Measurements from ENCODE around the gene NOXO1. TPM values are rescaled to one million over a fixed set of nuclear protein-coding genes. Genes with fewer than 3 reads are reported as not detected.
A peak's percentile ranks its signal among the peaks of the same experiment; 100 is the strongest.

The NOXO1 gene
- total and polyA plus RNA-seq, 2 donors (not counting 3 experiments of a cell fraction or from before 2014, with no cell fraction given), result 0.37 to 0.60 TPM

GRCh38 chr16:1990101-1990350 is 8.8 kb upstream of the NOXO1 start:
- no peak for FAIRE-seq
- H4K20me1 ChIP-seq (replicated peaks; ENCODE audit: control insufficient read depth, extremely low read depth, insufficient read depth, low read length), result no peaks in the 10 kb centered on the region
- H3K4me2 ChIP-seq (ENCODE audit: insufficient read depth, low read length), result no peak overlapping the region
- peaks cover 23 to 24% of the 10 kb centered on the region in 2 experiments for H3K27me3 ChIP-seq (ENCODE audit: control insufficient read depth in 2 of 2, insufficient read depth in 2 of 2, low read length in 2 of 2)
- dilution Hi-C loops (cut with MboI; ENCODE audit: extremely low pct_ligation_motif_present, low sequenced_read_pairs), result no loop called here
- H3K4me1 ChIP-seq (ENCODE audit: control insufficient read depth, extremely low read depth, insufficient read depth, low read length), result peaks cover 11% of the 10 kb centered on the region
- H3K9me1 ChIP-seq (replicated peaks; ENCODE audit: control insufficient read depth, extremely low read depth, insufficient read depth, low read length), result no peaks in the 10 kb centered on the region
- POLR2A ChIA-PET, result no interaction called here
- BruUV-seq (replicated peaks), result no TSS peak
- H3K9ac ChIP-seq (replicated peaks; ENCODE audit: extremely low read depth, insufficient read depth, low read length), result no peak overlapping the region
- H3K27ac ChIP-seq (ENCODE audit: insufficient read depth, low read depth, low read length), result no peak overlapping the region
- CTCF ChIA-PET, result no interaction called here
- H3K9me3 ChIP-seq (replicated peaks; ENCODE audit: control insufficient read depth, insufficient read depth, low read length), result no peaks in the 10 kb centered on the region
- intact Hi-C loops (cut with micrococcal nuclease), result no loop called here
- peaks cover 0 to 7% of the 10 kb centered on the region in 2 experiments for H3K36me3 ChIP-seq (ENCODE audit: control insufficient read depth in 2 of 2, extremely low read depth in 1 of 2, insufficient read depth in 2 of 2, low read length in 2 of 2)
- H2AFZ ChIP-seq (ENCODE audit: low read depth, low read length), result no peak overlapping the region
- peaks cover 3% of the 10 kb centered on the region for H3K79me2 ChIP-seq (ENCODE audit: control insufficient read depth, insufficient read depth, low read length)
- no peak overlapping the region for H3K4me3 ChIP-seq (replicated peaks in 1 of 3; ENCODE audit: insufficient read depth in 1 of 3, low read depth in 1 of 3, low read length in 3 of 3)
- DNase-seq (ENCODE audit: low read depth, low spot score), result no peak
- no peak for TF ChIP-seq JUN (IDR thresholded peaks at IDR 0.05; ENCODE audit: borderline replicate concordance, insufficient read depth, insufficient read length, low read depth)
- TF ChIP-seq POLR2A (IDR thresholded peaks at IDR 0.05; ENCODE audit: low read depth, low read length), result no peak
- TF ChIP-seq, protein P1, sequence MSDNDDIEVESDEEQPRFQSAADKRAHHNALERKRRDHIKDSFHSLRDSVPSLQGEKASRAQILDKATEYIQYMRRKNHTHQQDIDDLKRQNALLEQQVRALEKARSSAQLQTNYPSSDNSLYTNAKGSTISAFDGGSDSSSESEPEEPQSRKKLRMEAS (IDR thresholded peaks at IDR 0.05; ENCODE audit: insufficient read depth, insufficient read length), result no peak

GRCh38 chr16:1989209-1990100 is 8.2 kb upstream of the NOXO1 start, which contains the start of gene SYNGR3:
Gene SYNGR3, plus strand, starts transcription at chr16:1989970. Its CDS starts 133 bp downstream, at chr16:1990103.
- intact Hi-C loops (cut with micrococcal nuclease), result no loop called here

More at GRCh38 chr16:1989209-1990100, 8.2 kb upstream of the NOXO1 start, which contains the start of gene SYNGR3:
- no peak for DNase-seq (ENCODE audit: low read depth, low spot score)
- H3K36me3 ChIP-seq (ENCODE audit: control insufficient read depth in 2 of 2, extremely low read depth in 1 of 2, insufficient read depth in 2 of 2, low read length in 2 of 2), result peaks cover 0 to 7% of the 10 kb centered on the region in 2 experiments
- H3K27me3 ChIP-seq (ENCODE audit: control insufficient read depth in 2 of 2, insufficient read depth in 2 of 2, low read length in 2 of 2), result peaks cover 23 to 24% of the 10 kb centered on the region in 2 experiments
- dilution Hi-C loops (cut with MboI; ENCODE audit: extremely low pct_ligation_motif_present, low sequenced_read_pairs), result no loop called here
- H3K9ac ChIP-seq (replicated peaks; ENCODE audit: extremely low read depth, insufficient read depth, low read length), result no peak within 1 kb of the TSS
- H3K27ac ChIP-seq (ENCODE audit: insufficient read depth, low read depth, low read length), result no peak within 1 kb of the TSS
- no peaks in the 10 kb centered on the region for H4K20me1 ChIP-seq (replicated peaks; ENCODE audit: control insufficient read depth, extremely low read depth, insufficient read depth, low read length)
- ChIA-PET CTCF (no interaction called here), POLR2A (no interaction called here)
- H3K79me2 ChIP-seq (ENCODE audit: control insufficient read depth, insufficient read depth, low read length), result peaks cover 5% of the 10 kb centered on the region
- no peaks in the 10 kb centered on the region for H3K9me3 ChIP-seq (replicated peaks; ENCODE audit: control insufficient read depth, insufficient read depth, low read length)
- no peak within 1 kb of the TSS for H3K4me2 ChIP-seq (ENCODE audit: insufficient read depth, low read length)
- TF ChIP-seq EZH2 (IDR thresholded peaks at IDR 0.05; ENCODE audit: borderline replicate concordance, low read depth, low read length, severe bottlenecking), result peak; percentile 78
- no peak for TF ChIP-seq JUN (IDR thresholded peaks at IDR 0.05; ENCODE audit: borderline replicate concordance, insufficient read depth, insufficient read length, low read depth)
- no TSS peak for BruUV-seq (replicated peaks)
- H2AFZ ChIP-seq (ENCODE audit: low read depth, low read length), result no peak within 1 kb of the TSS
- FAIRE-seq, result no peak
- no peaks in the 10 kb centered on the region for H3K9me1 ChIP-seq (replicated peaks; ENCODE audit: control insufficient read depth, extremely low read depth, insufficient read depth, low read length)
- peaks cover 15% of the 10 kb centered on the region for H3K4me1 ChIP-seq (ENCODE audit: control insufficient read depth, extremely low read depth, insufficient read depth, low read length)
- H3K4me3 ChIP-seq (replicated peaks in 1 of 3; ENCODE audit: insufficient read depth in 1 of 3, low read depth in 1 of 3, low read length in 3 of 3), result no peak within 1 kb of the TSS

Measured in endothelial cell of umbilical vein (primary cell).